Keratinocyte (primary cell): ENCODE results near the gene HES7. TPM values are rescaled to one million over a fixed set of nuclear protein-coding genes. Genes with fewer than 3 reads are reported as not detected.

Experiments used
- DNase-seq: peaks from one replicate; pipeline ENCODE4 v3.0.0-alpha.2; 2011; ENCODE audit warnings: low read depth, missing footprints, low spot score
- FAIRE-seq: peaks from 2 replicates; lab custom pipeline; 2011; peaks lifted over from hg19 to GRCh38; lab: Jason Lieb, UNC
- H2AFZ ChIP-seq: 2 replicates; pipeline ENCODE4 v1.6.0; 2012; ENCODE audit warnings: low read length, control low read depth, inconsistent platforms; ENCODE audit not compliant: control insufficient read depth
- H3K27ac ChIP-seq: 2 replicates; pipeline ENCODE4 v1.5.1; 2011; ENCODE audit warnings: low read length; ENCODE audit not compliant: control insufficient read depth, insufficient read depth
- H3K27me3 ChIP-seq: 3 replicates; pipeline ENCODE4 v1.6.0; 2011; ENCODE audit warnings: low read length; ENCODE audit not compliant: control insufficient read depth, insufficient read depth; ENCODE audit errors: extremely low read depth
- H3K36me3 ChIP-seq, 2 experiments: 2 replicates in 1 of 2; 3 replicates in 1 of 2; pipeline ENCODE4 v1.5.1; 2011; ENCODE audit warnings: low read length in 2 of 2, mild to moderate bottlenecking in 1 of 2; ENCODE audit not compliant: control insufficient read depth in 2 of 2, insufficient read depth in 2 of 2; ENCODE audit errors: extremely low read depth in 1 of 2
- H3K4me1 ChIP-seq: 3 replicates; pipeline ENCODE4 v1.5.1; 2011; ENCODE audit warnings: low read length; ENCODE audit not compliant: control insufficient read depth, insufficient read depth; ENCODE audit errors: extremely low read depth
- H3K4me2 ChIP-seq: 3 replicates; pipeline ENCODE4 v1.6.0; 2011; ENCODE audit warnings: low read depth, low read length; ENCODE audit not compliant: control insufficient read depth, insufficient read depth; ENCODE audit errors: extremely low read depth
- H3K4me3 ChIP-seq, 3 experiments: fragments of 200-600 bp in 1 of 3; sonication (generic) in 1 of 3; 2 replicates in 2 of 3; 3 replicates in 1 of 3; pipeline ENCODE4 v1.5.1; 2011 to 2016; ENCODE audit warnings: low read length in 3 of 3, mild to moderate bottlenecking in 3 of 3, control low read depth in 2 of 3, inconsistent platforms in 1 of 3, low read depth in 1 of 3, mixed read lengths in 1 of 3, mixed run types in 1 of 3, moderate library complexity in 1 of 3; ENCODE audit not compliant: control insufficient read depth in 2 of 3, insufficient read depth in 2 of 3; ENCODE audit errors: extremely low read depth in 1 of 3
- H3K79me2 ChIP-seq: 2 replicates; pipeline ENCODE4 v1.6.0; 2012; ENCODE audit warnings: low read length; ENCODE audit not compliant: control insufficient read depth, insufficient read depth
- H3K9ac ChIP-seq: 3 replicates; pipeline ENCODE4 v1.6.0; 2011; ENCODE audit warnings: low read length; ENCODE audit not compliant: control insufficient read depth, insufficient read depth; ENCODE audit errors: extremely low read depth
- H3K9me1 ChIP-seq: 3 replicates; pipeline ENCODE4 v1.6.0; 2011; ENCODE audit warnings: low read length; ENCODE audit not compliant: control insufficient read depth, insufficient read depth; ENCODE audit errors: extremely low read depth
- H3K9me3 ChIP-seq: 2 replicates; pipeline ENCODE4 v1.5.1; 2012; ENCODE audit warnings: low read depth, low read length; ENCODE audit not compliant: control insufficient read depth
- H4K20me1 ChIP-seq: 3 replicates; pipeline ENCODE4 v1.6.0; 2011; ENCODE audit warnings: low read length; ENCODE audit not compliant: control insufficient read depth, insufficient read depth; ENCODE audit errors: extremely low read depth
- CTCF ChIP-seq, 3 experiments: IDR thresholded peaks in 1 of 3; conservative IDR thresholded peaks in 1 of 3; optimal IDR thresholded peaks in 1 of 3; 2 replicates in 2 of 3; 3 replicates in 1 of 3; pipeline versions ENCODE3 to v1.5.1; 2011; ENCODE audit warnings: low read length in 3 of 3, mild to moderate bottlenecking in 3 of 3, moderate library complexity in 2 of 3, control low read depth in 1 of 3, inconsistent platforms in 1 of 3; ENCODE audit not compliant: insufficient read depth in 2 of 3; ENCODE audit errors: extremely low read depth in 1 of 3
- EZH2 ChIP-seq: IDR thresholded peaks from one replicate; pipeline ENCODE4 v1.6.1; 2012; ENCODE audit warnings: inconsistent platforms, mild to moderate bottlenecking, low read length, moderate library complexity
- dilution Hi-C: fragments of 300-500 bp; cut with MboI; formaldehyde crosslinking; loops from one replicate; pipeline ENCODE4 v1.7.0; 2020; ENCODE audit warnings: low sequenced_read_pairs; ENCODE audit not compliant: extremely low pct_ligation_motif_present
- polyA plus RNA-seq, 5 experiments: library from polyadenylated mRNA; depleted of rRNA in 3 of 5; stranded (reverse) in 3 of 5; stranded (forward) in 1 of 5; unstranded in 1 of 5; fragments of >200 nt; gene quantifications; 1 replicate in 1 of 5; 2 replicates in 3 of 5; 3 replicates in 1 of 5; pipeline versions ENCODE4 v1.2.1 to v1.2.3, GENCODE V29; 2011 to 2012; ENCODE audit warnings: missing spikeins in 2 of 5, low read depth in 1 of 5, low replicate concordance in 1 of 5

Gene HES7
- polyA plus RNA-seq, 1 donor (not counting 4 experiments of a cell fraction or from before 2014, with no cell fraction given), result 0.33 TPM

- H3K9me1 ChIP-seq, result peaks cover 11% of the 10 kb centered on the region
- dilution Hi-C loops, result no loop called here
- H3K9ac ChIP-seq, result peak within 1 kb of the TSS; percentile 100
- no peaks in the 10 kb centered on the region for H3K9me3 ChIP-seq
- H3K4me1 ChIP-seq, result peaks cover 38% of the 10 kb centered on the region
- H4K20me1 ChIP-seq, result peaks cover 13% of the 10 kb centered on the region
- peak within 1 kb of the TSS; percentile 90 for H3K4me2 ChIP-seq
- peak within 1 kb of the TSS; percentile 98 for H3K27ac ChIP-seq
- H3K79me2 ChIP-seq, result peaks cover 53% of the 10 kb centered on the region
- H3K27me3 ChIP-seq, result no peaks in the 10 kb centered on the region
- H3K36me3 ChIP-seq, result peaks cover 28 to 46% of the 10 kb centered on the region in 2 experiments
- DNase-seq, result no peak
- TF ChIP-seq CTCF (optimal IDR thresholded peaks at IDR 0.05 in 1 of 3, IDR thresholded peaks at IDR 0.05 in 1 of 3, conservative IDR thresholded peaks at IDR 0.05 in 1 of 3; ENCODE audit: extremely low read depth in 1 of 3, insufficient read depth in 2 of 3, low read length in 3 of 3) (no peak), EZH2 (no peak)
- H2AFZ ChIP-seq, result no peak within 1 kb of the TSS
- FAIRE-seq, result peak; percentile 71
- H3K4me3 ChIP-seq, result peak within 1 kb of the TSS; percentile 62 to 86 (median 83)
Measured at GRCh38 chr17:8152112-8152775, 28.3 kb upstream of the HES7 start, which contains the start of gene PER1. PER1 (minus strand) TSS chr17:8152404; CDS start chr17:8150706, 1,698 bp downstream.

GRCh38 chr17:8151641-8152111, 27.8 kb upstream of the HES7 start:
- no peak for DNase-seq
- Histone ChIP-seq H3K9me3 (no peaks in the 10 kb centered on the region), H3K79me2 (peaks cover 53% of the 10 kb centered on the region), H3K27ac (peak overlapping the region; percentile 98), H3K9ac (peak overlapping the region; percentile 100), H3K4me2 (peak overlapping the region; percentile 90), H2AFZ (no peak overlapping the region), H4K20me1 (peaks cover 16% of the 10 kb centered on the region), H3K4me3 (peak overlapping the region; percentile 62 to 86 (median 83)), H3K9me1 (peaks cover 11% of the 10 kb centered on the region), H3K27me3 (no peaks in the 10 kb centered on the region), H3K36me3 (peaks cover 34 to 51% of the 10 kb centered on the region in 2 experiments), H3K4me1 (peaks cover 33% of the 10 kb centered on the region)
- TF ChIP-seq CTCF (optimal IDR thresholded peaks at IDR 0.05 in 1 of 3, IDR thresholded peaks at IDR 0.05 in 1 of 3, conservative IDR thresholded peaks at IDR 0.05 in 1 of 3; ENCODE audit: extremely low read depth in 1 of 3, insufficient read depth in 2 of 3, low read length in 3 of 3) (no peak), EZH2 (no peak)
- dilution Hi-C loops, result no loop called here
- no peak for FAIRE-seq
